Measurements from ENCODE around the gene LONRF3. TPM values are rescaled to one million over a fixed set of nuclear protein-coding genes. Genes with fewer than 3 reads are reported as not detected.

Gene LONRF3
- total RNA-seq, 1 donor from 2014 or later: 12.4 TPM

GRCh38 chrX:119041175-119041574, 66.8 kb downstream of the LONRF3 start:
- DNase-seq (ENCODE audit: low spot score): no peak
- Mint-ChIP-seq H3K27me3 (ENCODE audit: unreplicated experiment) (peaks cover 2% of the 10 kb centered on the region), H3K4me1 (ENCODE audit: unreplicated experiment) (no peaks in the 10 kb centered on the region), H3K36me3 (ENCODE audit: low read depth, unreplicated experiment) (no peaks in the 10 kb centered on the region), H3K4me3 (ENCODE audit: unreplicated experiment) (no peak overlapping the region), H3K9me3 (ENCODE audit: unreplicated experiment) (no peaks in the 10 kb centered on the region), H3K27ac (ENCODE audit: unreplicated experiment) (no peak overlapping the region)
- TF ChIP-seq, protein P1, sequence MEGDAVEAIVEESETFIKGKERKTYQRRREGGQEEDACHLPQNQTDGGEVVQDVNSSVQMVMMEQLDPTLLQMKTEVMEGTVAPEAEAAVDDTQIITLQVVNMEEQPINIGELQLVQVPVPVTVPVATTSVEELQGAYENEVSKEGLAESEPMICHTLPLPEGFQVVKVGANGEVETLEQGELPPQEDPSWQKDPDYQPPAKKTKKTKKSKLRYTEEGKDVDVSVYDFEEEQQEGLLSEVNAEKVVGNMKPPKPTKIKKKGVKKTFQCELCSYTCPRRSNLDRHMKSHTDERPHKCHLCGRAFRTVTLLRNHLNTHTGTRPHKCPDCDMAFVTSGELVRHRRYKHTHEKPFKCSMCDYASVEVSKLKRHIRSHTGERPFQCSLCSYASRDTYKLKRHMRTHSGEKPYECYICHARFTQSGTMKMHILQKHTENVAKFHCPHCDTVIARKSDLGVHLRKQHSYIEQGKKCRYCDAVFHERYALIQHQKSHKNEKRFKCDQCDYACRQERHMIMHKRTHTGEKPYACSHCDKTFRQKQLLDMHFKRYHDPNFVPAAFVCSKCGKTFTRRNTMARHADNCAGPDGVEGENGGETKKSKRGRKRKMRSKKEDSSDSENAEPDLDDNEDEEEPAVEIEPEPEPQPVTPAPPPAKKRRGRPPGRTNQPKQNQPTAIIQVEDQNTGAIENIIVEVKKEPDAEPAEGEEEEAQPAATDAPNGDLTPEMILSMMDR (IDR thresholded peaks at IDR 0.05; ENCODE audit: unreplicated experiment): no peak

DNA sequence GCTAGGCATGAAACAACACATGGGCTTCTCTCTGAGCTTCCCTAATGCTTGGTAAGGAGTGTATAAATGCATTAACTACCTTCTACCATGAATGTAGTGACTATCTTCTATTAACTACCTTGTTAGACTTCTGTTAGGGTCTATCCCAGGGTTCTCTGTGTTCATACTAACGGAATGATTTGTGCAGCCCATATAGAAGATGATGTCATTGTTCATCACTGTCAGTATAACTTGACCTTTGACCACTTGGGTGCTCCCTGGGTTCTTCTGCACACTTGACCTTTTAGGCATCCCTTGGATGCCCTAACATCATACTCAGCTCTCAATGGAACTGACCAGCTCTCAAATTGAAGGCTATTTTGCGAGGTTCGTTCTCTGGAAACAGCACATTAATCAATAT, 67.6 kb downstream of the LONRF3 start:
- H3K4me1 Mint-ChIP-seq (ENCODE audit: unreplicated experiment): no peaks in the 10 kb centered on the region
- DNase-seq (ENCODE audit: low spot score): no peak
- H3K9me3 Mint-ChIP-seq (ENCODE audit: unreplicated experiment): no peaks in the 10 kb centered on the region
- no peak overlapping the region for H3K4me3 Mint-ChIP-seq (ENCODE audit: unreplicated experiment)
- H3K27me3 Mint-ChIP-seq (ENCODE audit: unreplicated experiment): peaks cover 2% of the 10 kb centered on the region
- no peak overlapping the region for H3K27ac Mint-ChIP-seq (ENCODE audit: unreplicated experiment)
- no peaks in the 10 kb centered on the region for H3K36me3 Mint-ChIP-seq (ENCODE audit: low read depth, unreplicated experiment)
- TF ChIP-seq, protein P1 (IDR thresholded peaks at IDR 0.05; ENCODE audit: unreplicated experiment): no peak

DNA sequence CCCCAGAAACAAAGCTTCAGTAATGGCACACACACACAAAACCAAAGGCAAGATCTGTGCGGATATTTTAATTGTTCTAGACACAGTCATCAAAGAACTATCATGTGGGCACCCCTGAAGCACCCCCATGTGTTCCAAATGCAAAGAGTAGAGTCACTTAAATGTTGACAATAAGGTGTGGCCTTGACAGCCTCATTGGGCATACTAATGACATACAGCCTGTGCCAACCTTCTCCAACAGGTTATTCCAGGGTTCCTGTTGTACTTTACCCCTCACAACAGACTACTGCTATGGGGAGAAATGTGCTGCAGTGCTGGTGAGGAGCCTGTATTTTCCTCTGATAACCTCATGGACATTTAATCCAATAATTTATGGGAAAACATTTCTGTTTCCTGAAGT, 68.6 kb downstream of the LONRF3 start:
- TF ChIP-seq, protein P1 (IDR thresholded peaks at IDR 0.05; ENCODE audit: unreplicated experiment): no peak
- Mint-ChIP-seq H3K9me3 (ENCODE audit: unreplicated experiment) (no peaks in the 10 kb centered on the region), H3K36me3 (ENCODE audit: low read depth, unreplicated experiment) (no peaks in the 10 kb centered on the region), H3K4me1 (ENCODE audit: unreplicated experiment) (no peaks in the 10 kb centered on the region), H3K27me3 (ENCODE audit: unreplicated experiment) (peaks cover 2% of the 10 kb centered on the region), H3K4me3 (ENCODE audit: unreplicated experiment) (no peak overlapping the region), H3K27ac (ENCODE audit: unreplicated experiment) (no peak overlapping the region)
- no peak for DNase-seq (ENCODE audit: low spot score)

GRCh38 chrX:119045884-119046283, 71.5 kb downstream of the LONRF3 start:
- Mint-ChIP-seq H3K27me3 (ENCODE audit: unreplicated experiment) (peaks cover 2% of the 10 kb centered on the region), H3K27ac (ENCODE audit: unreplicated experiment) (no peak overlapping the region), H3K4me1 (ENCODE audit: unreplicated experiment) (no peaks in the 10 kb centered on the region), H3K4me3 (ENCODE audit: unreplicated experiment) (no peak overlapping the region), H3K9me3 (ENCODE audit: unreplicated experiment) (no peaks in the 10 kb centered on the region), H3K36me3 (ENCODE audit: low read depth, unreplicated experiment) (no peaks in the 10 kb centered on the region)
- DNase-seq (ENCODE audit: low spot score): no peak
- TF ChIP-seq, protein P1 (IDR thresholded peaks at IDR 0.05; ENCODE audit: unreplicated experiment): no peak

DNA sequence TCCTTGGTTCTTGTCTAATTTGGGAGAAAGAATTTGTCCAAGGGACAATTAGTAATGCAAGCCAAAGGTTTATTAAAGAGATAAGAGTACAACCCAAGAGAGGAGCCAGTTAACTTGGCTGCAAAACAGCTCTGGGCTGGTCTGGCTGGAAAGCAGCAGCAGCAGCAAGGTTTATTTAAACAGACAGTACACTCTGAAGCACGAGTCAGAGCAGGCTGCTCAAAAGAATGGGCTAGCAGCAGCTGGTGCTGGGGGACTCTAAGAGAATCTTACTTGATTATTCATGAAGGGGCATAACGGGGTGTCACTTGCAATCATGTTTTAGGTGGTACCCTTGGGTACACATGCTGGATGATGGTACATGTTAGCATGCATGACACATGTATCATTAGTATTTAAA, 81.3 kb downstream of the LONRF3 start:
- H3K36me3 Mint-ChIP-seq (ENCODE audit: low read depth, unreplicated experiment): no peaks in the 10 kb centered on the region
- no peak for DNase-seq (ENCODE audit: low spot score)
- H3K9me3 Mint-ChIP-seq (ENCODE audit: unreplicated experiment): no peaks in the 10 kb centered on the region
- H3K4me1 Mint-ChIP-seq (ENCODE audit: unreplicated experiment): no peaks in the 10 kb centered on the region
- TF ChIP-seq, protein P1 (IDR thresholded peaks at IDR 0.05; ENCODE audit: unreplicated experiment): no peak
- H3K27ac Mint-ChIP-seq (ENCODE audit: unreplicated experiment): no peak overlapping the region
- H3K27me3 Mint-ChIP-seq (ENCODE audit: unreplicated experiment): no peaks in the 10 kb centered on the region
- H3K4me3 Mint-ChIP-seq (ENCODE audit: unreplicated experiment): no peak overlapping the region
